PC-9 (cell line): ENCODE data around the gene ZDHHC17. TPM values are rescaled to one million over a fixed set of nuclear protein-coding genes. Genes with fewer than 3 reads are reported as not detected.
"Not testable (repeated sequence)": the region's sequence is repeated elsewhere in the genome, so short reads cannot be mapped to it uniquely, and the experiment has no call there.

Experiments
- BruUV-seq: library from RNA; stranded (reverse); fragments of 400-500 nt; replicated peaks from 2 replicates; lab custom pipeline; 2021; lab: Mats Ljungman, UMichigan
- CTCF ChIA-PET: fragments of 300-600 bp; sonication (Branson Sonifier 250); formaldehyde crosslinking; loops from one replicate; lab custom pipeline; 2022; ENCODE audit warnings: antibody characterized with exemption; lab: Charles Lee
- POLR2A ChIA-PET: fragments of 300-600 bp; sonication (Branson Sonifier 250); formaldehyde crosslinking; loops from one replicate; lab custom pipeline; 2022; ENCODE audit warnings: antibody characterized with exemption; ENCODE audit not compliant: unreplicated experiment; lab: Charles Lee
- DNase-seq, 2 experiments: peaks; one replicate each; pipeline versions ENCODE4 v3.0.0 to v3.0.0-alpha.2; 2015 to 2022; ENCODE audit warnings: mixed read lengths in 1 of 2
- H2AFZ ChIP-seq: fragments of 200-600 bp; sonication (generic); 2 replicates; pipeline ENCODE4 v1.8.1; 2017; ENCODE audit warnings: antibody characterized with exemption
- H3F3A ChIP-seq: fragments of 200-600 bp; sonication (generic); 2 replicates; pipeline ENCODE4 v1.8.1; 2017; ENCODE audit warnings: antibody characterized with exemption, mild to moderate bottlenecking, low read depth; ENCODE audit not compliant: insufficient read depth
- H3K27ac ChIP-seq: fragments of 200-600 bp; sonication (generic); 2 replicates; pipeline ENCODE4 v1.6.1; 2016; ENCODE audit warnings: mixed run types
- H3K27me3 ChIP-seq: fragments of 200-600 bp; sonication (generic); 2 replicates; pipeline ENCODE4 v1.6.1; 2016; ENCODE audit warnings: low read depth, mixed run types; ENCODE audit not compliant: insufficient read depth
- H3K36me3 ChIP-seq: fragments of 200-600 bp; sonication (generic); 2 replicates; pipeline ENCODE4 v1.6.1; 2016; ENCODE audit warnings: low read depth, mixed run types
- H3K4me1 ChIP-seq: fragments of 200-600 bp; sonication (generic); replicated peaks from 2 replicates; pipeline ENCODE4 v1.6.1; 2016; ENCODE audit warnings: mixed run types; ENCODE audit not compliant: insufficient read depth
- H3K4me2 ChIP-seq: fragments of 200-600 bp; sonication (generic); 2 replicates; pipeline ENCODE4 v1.6.1; 2017; ENCODE audit warnings: mixed run types
- H3K4me3 ChIP-seq: fragments of 200-600 bp; sonication (generic); 2 replicates; pipeline ENCODE4 v1.6.1; 2016; ENCODE audit warnings: mixed run types
- H3K79me2 ChIP-seq: fragments of 200-600 bp; sonication (generic); 2 replicates; pipeline ENCODE4 v1.6.1; 2017; ENCODE audit warnings: low read depth, mixed run types
- H3K9me2 ChIP-seq: fragments of 200-600 bp; sonication (generic); 2 replicates; pipeline ENCODE4 v1.8.1; 2017; ENCODE audit warnings: mild to moderate bottlenecking; ENCODE audit not compliant: insufficient read depth
- H3K9me3 ChIP-seq: fragments of 200-600 bp; sonication (generic); 2 replicates; pipeline ENCODE4 v1.8.1; 2016; ENCODE audit warnings: low read depth; ENCODE audit not compliant: insufficient read depth
- H4K20me1 ChIP-seq: fragments of 200-600 bp; sonication (generic); 2 replicates; pipeline ENCODE4 v1.8.1; 2017; ENCODE audit not compliant: insufficient read depth
- EZH2 ChIP-seq: fragments of 200-600 bp; sonication (generic); IDR thresholded peaks from 2 replicates; pipeline ENCODE4 v1.8.0; 2017; ENCODE audit warnings: antibody characterized with exemption, low read depth
- intact Hi-C: fragments of 100-400 bp; cut with micrococcal nuclease; formaldehyde crosslinking; loops from one replicate; pipeline ENCODE4 v1.10.0; 2022; ENCODE audit not compliant: unreplicated experiment
- total RNA-seq: library from RNA; stranded (reverse); gene quantifications from 2 replicates; pipeline ENCODE4 v1.2.3, GENCODE V29; 2021
- TF ChIP-seq, protein P1 (sequence below): fragments of 200-600 bp; sonication (generic); conservative IDR thresholded peaks from 2 replicates; pipeline ENCODE4 v1.6.1; 2017; ENCODE audit warnings: mixed run types, antibody characterized with exemption, mild to moderate bottlenecking, moderate library complexity

Gene ZDHHC17
- total RNA-seq, 1 experiment from 2014 or later: 24.7 TPM

- H3K9me2 ChIP-seq: no peaks in the 10 kb centered on the region
- DNase-seq: no peak
- CTCF ChIA-PET: interaction anchor here (1.3 kb wide), 1 partner anchor 11 kb away, joined by 4 read pairs; no protein-coding TSS in a partner anchor
- H3K27ac ChIP-seq: no peak overlapping the region
- POLR2A ChIA-PET: no interaction called here
- intact Hi-C loops: no loop called here
- H3F3A ChIP-seq: 0 out of 2 replicates have a peak, but pooled peaks cover 5% of the 10 kb centered on the region
- H3K4me1 ChIP-seq: peaks cover 12% of the 10 kb centered on the region
- H4K20me1 ChIP-seq: 0 out of 2 replicates have a peak, but pooled peaks cover 3% of the 10 kb centered on the region
- H3K79me2 ChIP-seq: peaks cover 70% of the 10 kb centered on the region
- H3K9me3 ChIP-seq: no peaks in the 10 kb centered on the region
- no peak overlapping the region for H3K4me3 ChIP-seq
- H3K36me3 ChIP-seq: no peaks in the 10 kb centered on the region
- no TSS peak for BruUV-seq
- H3K27me3 ChIP-seq: no peaks in the 10 kb centered on the region
- TF ChIP-seq, protein P1, sequence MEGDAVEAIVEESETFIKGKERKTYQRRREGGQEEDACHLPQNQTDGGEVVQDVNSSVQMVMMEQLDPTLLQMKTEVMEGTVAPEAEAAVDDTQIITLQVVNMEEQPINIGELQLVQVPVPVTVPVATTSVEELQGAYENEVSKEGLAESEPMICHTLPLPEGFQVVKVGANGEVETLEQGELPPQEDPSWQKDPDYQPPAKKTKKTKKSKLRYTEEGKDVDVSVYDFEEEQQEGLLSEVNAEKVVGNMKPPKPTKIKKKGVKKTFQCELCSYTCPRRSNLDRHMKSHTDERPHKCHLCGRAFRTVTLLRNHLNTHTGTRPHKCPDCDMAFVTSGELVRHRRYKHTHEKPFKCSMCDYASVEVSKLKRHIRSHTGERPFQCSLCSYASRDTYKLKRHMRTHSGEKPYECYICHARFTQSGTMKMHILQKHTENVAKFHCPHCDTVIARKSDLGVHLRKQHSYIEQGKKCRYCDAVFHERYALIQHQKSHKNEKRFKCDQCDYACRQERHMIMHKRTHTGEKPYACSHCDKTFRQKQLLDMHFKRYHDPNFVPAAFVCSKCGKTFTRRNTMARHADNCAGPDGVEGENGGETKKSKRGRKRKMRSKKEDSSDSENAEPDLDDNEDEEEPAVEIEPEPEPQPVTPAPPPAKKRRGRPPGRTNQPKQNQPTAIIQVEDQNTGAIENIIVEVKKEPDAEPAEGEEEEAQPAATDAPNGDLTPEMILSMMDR: no peak
- no peak for TF ChIP-seq EZH2
- H2AFZ ChIP-seq: no peak overlapping the region
- H3K4me2 ChIP-seq: no peak overlapping the region
Measured at GRCh38 chr12:76768576-76768975, 4.7 kb downstream of the ZDHHC17 start.

GRCh38 chr12:76777765-76778216, 13.9 kb downstream of the ZDHHC17 start:
- no peak overlapping the region for H2AFZ ChIP-seq
- H3K36me3 ChIP-seq: no peaks in the 10 kb centered on the region
- ChIA-PET CTCF (no interaction called here), POLR2A (no interaction called here)
- no peaks in the 10 kb centered on the region for H3K9me2 ChIP-seq
- H3F3A ChIP-seq: no peaks in the 10 kb centered on the region
- TF ChIP-seq, protein P1: no peak
- no peak for TF ChIP-seq EZH2
- H3K9me3 ChIP-seq: no peaks in the 10 kb centered on the region
- no peaks in the 10 kb centered on the region for H3K4me1 ChIP-seq
- H4K20me1 ChIP-seq: no peaks in the 10 kb centered on the region
- DNase-seq: no peak
- intact Hi-C loops: no loop called here
- H3K4me2 ChIP-seq: no peak overlapping the region
- H3K27me3 ChIP-seq: no peaks in the 10 kb centered on the region
- no peak overlapping the region for H3K4me3 ChIP-seq
- peaks cover 31% of the 10 kb centered on the region for H3K79me2 ChIP-seq
- H3K27ac ChIP-seq: no peak overlapping the region
- BruUV-seq: no TSS peak

DNA sequence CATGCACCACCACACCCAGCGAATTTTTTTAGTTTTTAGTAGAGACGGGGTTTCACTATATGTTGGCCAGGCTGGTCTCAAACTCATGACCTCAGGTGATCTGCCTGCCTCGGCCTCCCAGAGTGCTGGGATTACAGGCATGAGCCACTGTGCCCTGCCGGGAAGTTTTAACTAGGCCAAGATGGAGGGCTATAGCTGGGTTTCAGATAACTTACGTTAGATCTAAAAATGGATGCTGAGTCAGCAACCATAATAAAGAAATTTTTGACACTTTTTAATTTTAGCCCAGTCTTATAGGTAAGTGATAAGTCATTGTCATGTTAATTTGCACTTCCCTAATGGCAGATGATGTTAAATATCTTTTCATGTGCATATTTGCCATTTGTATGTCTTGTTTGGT, 14.4 kb downstream of the ZDHHC17 start:
- H2AFZ ChIP-seq: no peak overlapping the region
- no peaks in the 10 kb centered on the region for H3K9me2 ChIP-seq
- H3K4me2 ChIP-seq: no peak overlapping the region
- no peaks in the 10 kb centered on the region for H3K27me3 ChIP-seq
- no peak overlapping the region for H3K27ac ChIP-seq
- H3F3A ChIP-seq: no peaks in the 10 kb centered on the region
- POLR2A ChIA-PET: no interaction called here
- no peak for DNase-seq
- intact Hi-C loops: no loop called here
- no peaks in the 10 kb centered on the region for H3K9me3 ChIP-seq
- CTCF ChIA-PET: interaction anchor here (1.3 kb wide), 1 partner anchor 10 kb away, joined by 4 read pairs; no protein-coding TSS in a partner anchor
- H3K4me3 ChIP-seq: no peak overlapping the region
- H3K36me3 ChIP-seq: no peaks in the 10 kb centered on the region
- BruUV-seq: no TSS peak
- H3K79me2 ChIP-seq: peaks cover 31% of the 10 kb centered on the region
- no peaks in the 10 kb centered on the region for H3K4me1 ChIP-seq
- H4K20me1 ChIP-seq: no peaks in the 10 kb centered on the region
- TF ChIP-seq, protein P1: no peak
- no peak for TF ChIP-seq EZH2

DNA sequence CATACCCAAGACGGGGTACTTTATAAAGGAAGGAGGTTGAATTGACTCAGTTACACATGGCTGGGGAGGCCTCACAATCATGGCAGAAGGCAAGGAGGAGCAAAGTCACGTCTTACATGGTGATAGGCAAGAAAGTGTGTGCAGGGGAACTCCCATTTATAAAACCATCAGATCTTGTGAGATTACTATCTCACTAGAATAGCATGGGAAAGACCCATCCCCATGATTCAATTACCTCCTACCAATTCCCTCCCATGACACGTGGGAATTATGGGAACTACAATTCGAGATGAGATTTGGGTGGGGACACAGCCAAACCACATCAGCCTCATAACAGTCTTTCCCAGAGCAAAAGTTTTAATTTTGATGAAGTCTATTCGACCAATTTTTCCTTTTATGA, 15.4 kb downstream of the ZDHHC17 start:
- H3K4me2 ChIP-seq, intact Hi-C loops, H3K36me3 ChIP-seq, H3F3A ChIP-seq, H3K4me3 ChIP-seq, H3K27ac ChIP-seq, POLR2A ChIA-PET, H3K9me3 ChIP-seq, H4K20me1 ChIP-seq, DNase-seq, H2AFZ ChIP-seq, BruUV-seq, H3K9me2 ChIP-seq, H3K4me1 ChIP-seq, H3K27me3 ChIP-seq: not testable (repeated sequence)
- CTCF ChIA-PET: interaction anchor here (1.3 kb wide), 1 partner anchor 11 kb away, joined by 4 read pairs; no protein-coding TSS in a partner anchor
- peaks cover 27% of the 10 kb centered on the region for H3K79me2 ChIP-seq
